Measurements from ENCODE around the gene MEGF8.
"Not testable (repeated sequence)": the region's sequence is repeated elsewhere in the genome, so short reads cannot be mapped to it uniquely, and the experiment has no call there.

Gene MEGF8

GRCh38 chr19:42313096-42313839 lies 12.2 kb upstream of the MEGF8 start, which contains the start of gene TMEM145:
TMEM145 (plus strand) TSS chr19:42313309; CDS start chr19:42313377, 68 bp downstream.
- DNase-seq = peak; percentile 45

DNA sequence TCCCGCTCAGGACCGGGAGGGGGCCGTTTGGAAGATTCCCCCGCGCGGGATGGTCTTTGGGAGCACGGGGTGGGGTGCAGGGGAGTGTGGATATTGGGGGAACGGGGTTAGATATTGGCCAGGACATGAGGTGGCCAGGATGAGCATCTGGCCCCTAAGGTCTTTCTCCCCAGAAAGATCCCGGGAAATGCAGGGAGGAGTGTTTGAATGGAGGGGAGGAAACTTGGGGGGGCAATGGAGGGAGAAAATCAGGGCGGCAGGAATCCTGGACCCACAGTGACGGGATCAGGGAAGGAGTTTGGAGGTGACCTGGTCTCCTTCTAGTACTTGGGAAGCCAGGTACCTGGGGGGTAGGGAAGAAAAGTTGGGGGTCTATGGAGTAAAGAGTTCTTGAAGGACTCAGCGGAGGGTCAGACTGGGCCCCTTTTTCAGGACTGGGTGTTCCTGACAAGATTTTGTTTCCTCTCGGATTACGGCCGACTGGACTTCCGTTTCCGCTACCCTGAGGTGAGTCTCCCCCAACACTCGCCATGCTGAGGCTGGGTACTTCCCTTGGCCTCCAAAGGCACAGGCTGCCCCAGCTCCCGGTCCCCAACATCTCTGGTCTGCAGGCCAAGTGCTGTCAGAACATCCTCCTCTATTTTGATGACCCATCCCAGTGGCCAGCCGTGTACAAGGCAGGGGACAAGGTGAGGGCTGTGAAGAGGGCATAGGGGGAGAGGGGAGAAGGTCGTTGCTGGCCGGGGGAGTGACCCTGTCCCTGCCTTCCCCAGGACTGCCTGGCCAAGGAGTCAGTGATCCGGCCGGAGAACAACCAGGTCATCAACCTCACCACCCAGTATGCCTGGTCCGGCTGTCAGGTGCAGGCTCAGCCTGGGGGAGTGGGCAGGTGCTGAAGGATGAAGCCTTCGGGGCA lies 11.3 kb upstream of the MEGF8 start:
- DNase-seq = no peak

- no peak for DNase-seq
Observed at GRCh38 chr19:42315024-42315423, 10.4 kb upstream of the MEGF8 start.

DNA sequence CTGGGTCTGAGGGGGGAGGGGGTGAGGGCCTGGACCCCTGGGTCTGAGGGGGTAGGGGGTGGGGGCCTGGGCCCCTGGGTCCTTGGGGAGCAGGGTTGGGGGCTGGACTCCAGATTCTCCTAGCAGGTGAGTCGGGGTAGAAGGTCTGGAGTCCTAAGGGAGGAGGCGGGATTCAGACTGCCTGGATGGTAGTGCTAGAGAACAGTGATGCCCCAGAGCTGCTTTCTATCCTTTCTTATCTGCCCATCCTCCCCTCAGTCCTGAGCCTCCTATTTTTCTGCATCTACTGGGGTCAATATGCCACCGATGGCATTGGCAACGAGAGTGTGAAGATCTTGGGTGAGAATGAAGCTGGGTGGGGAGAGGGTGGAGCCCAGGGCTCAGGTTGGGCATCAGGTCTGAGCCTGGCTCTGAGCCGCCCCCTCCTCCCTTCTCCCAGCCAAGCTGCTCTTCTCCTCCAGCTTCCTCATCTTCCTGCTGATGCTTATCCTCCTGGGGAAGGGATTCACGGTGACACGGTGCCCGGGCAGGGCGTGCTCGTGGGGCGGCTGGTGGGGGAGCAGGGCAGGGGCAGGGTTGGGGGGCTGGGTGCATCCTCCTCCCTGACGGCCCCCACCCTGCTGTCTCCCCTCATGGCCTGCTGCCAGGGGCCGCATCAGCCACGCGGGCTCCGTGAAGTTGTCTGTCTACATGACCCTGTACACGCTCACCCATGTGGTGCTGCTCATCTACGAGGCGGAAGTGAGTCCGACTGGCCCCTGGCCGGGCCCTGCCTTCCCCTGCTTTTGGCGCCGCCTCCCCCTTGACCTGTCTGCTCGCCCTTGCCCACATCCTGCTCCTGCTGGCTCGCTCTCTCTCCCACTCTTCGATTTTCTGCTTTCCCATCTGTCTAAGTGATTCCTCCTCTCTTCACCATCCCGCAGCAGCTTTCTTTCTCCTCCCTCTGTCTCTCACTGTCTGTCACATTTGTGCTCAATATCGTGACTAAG lies 8.9 kb upstream of the MEGF8 start:
- no peak for DNase-seq

- no peak for DNase-seq
Observed at GRCh38 chr19:42317535-42317934, 7.9 kb upstream of the MEGF8 start.

- DNase-seq = no peak
Observed at GRCh38 chr19:42322305-42322704, 3.1 kb upstream of the MEGF8 start.

GRCh38 chr19:42323473-42323851 lies 2.0 kb upstream of the MEGF8 start:
- DNase-seq = no peak

- DNase-seq = no peak
Observed at GRCh38 chr19:42323852-42324654, 1.4 kb upstream of the MEGF8 start.

DNA sequence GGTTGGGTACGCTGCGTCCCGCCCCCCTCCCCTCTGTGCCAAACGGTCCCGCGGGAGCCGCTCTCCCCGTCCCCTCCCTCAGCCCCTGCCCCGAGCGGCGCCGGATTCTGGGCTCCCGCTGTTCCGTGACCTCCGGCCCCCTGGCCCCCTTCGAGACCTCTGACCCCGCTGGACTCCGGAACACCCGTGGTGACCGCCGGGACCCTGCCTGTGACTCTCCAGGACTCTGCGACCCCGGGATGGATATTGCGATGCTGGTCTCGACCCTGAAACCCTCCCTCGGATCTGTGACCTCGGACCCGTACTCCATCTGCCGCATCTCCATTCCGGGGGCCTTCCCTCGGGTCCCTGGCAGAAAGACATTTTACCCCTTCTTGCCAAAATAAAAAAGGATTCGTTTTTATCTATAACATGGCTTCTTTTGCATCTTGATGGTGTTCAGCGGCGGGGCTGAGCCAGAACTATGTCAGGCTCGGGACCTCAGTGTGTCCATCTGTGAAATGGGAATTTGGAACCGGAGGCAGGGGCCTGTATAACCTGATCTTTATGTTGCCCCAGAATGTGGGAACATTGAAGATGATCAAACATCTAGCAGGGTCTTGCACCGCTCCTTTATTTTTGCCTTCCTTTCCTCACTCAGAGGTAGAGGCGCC lies 654 bp upstream of the MEGF8 start:
- DNase-seq = no peak

- no peak for DNase-seq
Observed at GRCh38 chr19:42325896-42326771, 699 bp downstream of the MEGF8 start.

DNA sequence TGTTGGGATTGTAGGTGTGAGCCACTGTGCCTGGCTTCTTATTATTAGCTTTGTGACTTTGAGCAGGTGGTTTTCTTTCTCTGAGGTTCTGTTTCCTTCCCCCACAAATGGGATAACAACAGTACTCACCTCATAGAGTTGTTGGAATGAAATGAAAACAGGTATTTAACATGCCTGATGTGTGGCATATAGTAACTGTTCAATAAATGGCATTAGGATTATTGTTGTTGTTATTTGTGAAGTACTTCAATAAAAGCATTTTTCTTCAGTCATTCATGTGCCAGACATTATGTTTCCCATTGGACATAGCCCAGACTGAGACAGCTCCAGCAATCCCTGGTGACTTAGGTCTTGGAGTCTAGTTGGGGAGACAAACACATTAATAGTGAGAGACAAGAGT lies 1.5 kb downstream of the MEGF8 start:
- DNase-seq = no peak

- DNase-seq = no peak
Observed at GRCh38 chr19:42327381-42327780, 1.9 kb downstream of the MEGF8 start.

DNA sequence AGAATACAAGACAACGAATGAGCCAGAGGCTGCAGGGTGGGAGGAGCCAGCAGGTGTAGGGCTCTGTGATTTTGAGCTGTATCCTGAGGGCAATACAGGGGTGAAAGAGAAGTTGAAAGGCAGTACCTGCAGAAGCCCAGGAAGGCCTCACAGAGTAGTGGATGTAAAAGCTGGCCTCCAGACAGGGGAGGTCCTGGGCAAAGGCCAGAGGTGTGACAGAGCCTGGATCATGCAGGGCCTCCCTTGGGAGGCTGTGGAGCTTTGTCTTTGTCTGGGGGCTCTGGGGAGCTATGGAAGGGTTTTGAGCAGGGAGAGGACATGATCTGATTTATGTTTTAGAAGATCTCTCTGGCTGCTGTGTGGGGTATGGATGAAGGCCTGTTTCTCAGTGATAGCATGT lies 2.7 kb downstream of the MEGF8 start:
- no peak for DNase-seq

- DNase-seq = no peak
Observed at GRCh38 chr19:42328854-42329253, 3.4 kb downstream of the MEGF8 start.

- DNase-seq = no peak
Observed at GRCh38 chr19:42330241-42330711, 4.8 kb downstream of the MEGF8 start.

GRCh38 chr19:42331333-42331732 lies 5.9 kb downstream of the MEGF8 start:
- not testable (repeated sequence) for DNase-seq

DNA sequence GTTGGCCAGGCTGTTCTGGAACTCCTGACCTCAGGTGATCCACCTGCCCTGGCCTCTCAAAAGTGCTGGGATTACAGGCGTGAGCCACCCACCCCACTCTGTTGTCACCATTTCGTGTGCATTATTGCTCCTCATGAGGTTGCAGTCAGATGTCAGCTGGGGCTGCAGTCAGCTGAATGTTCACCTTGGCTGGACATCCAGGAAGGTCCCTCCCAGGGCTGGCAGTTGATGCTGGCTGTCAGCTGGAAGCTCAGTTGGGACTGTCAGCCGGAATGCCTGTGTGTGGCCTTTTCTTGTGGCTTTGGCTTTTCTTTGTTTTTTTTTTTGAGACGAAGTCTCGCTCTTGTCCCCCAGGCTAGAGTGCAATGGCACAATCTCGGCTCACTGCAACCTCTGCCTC lies 6.6 kb downstream of the MEGF8 start:
- no peak for DNase-seq

GRCh38 chr19:42333018-42333417 lies 7.6 kb downstream of the MEGF8 start:
- DNase-seq = no peak

- no peak for DNase-seq
Observed at GRCh38 chr19:42333975-42334696, 8.7 kb downstream of the MEGF8 start.
